Neuronal stem cell (in vitro differentiated cells): ENCODE measurements around the gene PRPF18.

Source experiments
- DNase-seq: peaks from one replicate; pipeline ENCODE4 v3.0.0-alpha.2; 2013; ENCODE audit warnings: low spot score
- H2AFZ ChIP-seq: one replicate; pipeline ENCODE4 v1.6.1; 2013; ENCODE audit warnings: mild to moderate bottlenecking, low read length, inconsistent platforms
- H2AK5ac ChIP-seq: 2 replicates; pipeline ENCODE4 v1.6.1; 2013; ENCODE audit warnings: low read depth, mild to moderate bottlenecking, inconsistent platforms, low read length, moderate library complexity, mixed read lengths
- H2BK120ac ChIP-seq: 2 replicates; pipeline ENCODE4 v1.6.1; 2013; ENCODE audit warnings: low read depth, mild to moderate bottlenecking, inconsistent platforms, low read length, moderate library complexity, mixed read lengths
- H2BK12ac ChIP-seq: one replicate; pipeline ENCODE4 v1.6.1; 2013; ENCODE audit warnings: low read length, inconsistent platforms
- H2BK15ac ChIP-seq: 2 replicates; pipeline ENCODE4 v1.6.1; 2013; ENCODE audit warnings: mild to moderate bottlenecking, low read length, inconsistent platforms, mixed read lengths
- H2BK5ac ChIP-seq: one replicate; pipeline ENCODE4 v1.6.1; 2013; ENCODE audit warnings: inconsistent platforms, mild to moderate bottlenecking, low read length, moderate library complexity
- H3K14ac ChIP-seq: one replicate; pipeline ENCODE4 v1.6.1; 2013; ENCODE audit warnings: low read length, inconsistent platforms
- H3K18ac ChIP-seq: 2 replicates; pipeline ENCODE4 v1.6.1; 2013; ENCODE audit warnings: low read length, inconsistent platforms
- H3K23ac ChIP-seq: 2 replicates; pipeline ENCODE4 v1.6.1; 2013; ENCODE audit warnings: low read depth, mild to moderate bottlenecking, mixed read lengths, low read length, inconsistent platforms; ENCODE audit not compliant: poor library complexity
- H3K27ac ChIP-seq: replicated peaks from 3 replicates; pipeline ENCODE4 v1.5.1; 2013; ENCODE audit warnings: low read length, inconsistent platforms
- H3K27me3 ChIP-seq, 3 experiments: 2 replicates each; pipeline ENCODE4 v1.6.1; 2013; ENCODE audit warnings: low read length in 3 of 3, mild to moderate bottlenecking in 2 of 3, inconsistent platforms in 1 of 3, low read depth in 1 of 3, mixed read lengths in 1 of 3, moderate library complexity in 1 of 3; ENCODE audit not compliant: control insufficient read depth in 3 of 3, insufficient read depth in 3 of 3
- H3K36me3 ChIP-seq, 2 donors: replicated peaks in 1 of 2; 2 replicates each; pipeline ENCODE4 v1.6.1; 2013; ENCODE audit warnings: low read length in 2 of 2; ENCODE audit not compliant: control insufficient read depth in 2 of 2, insufficient read depth in 2 of 2
- H3K4ac ChIP-seq: 2 replicates; pipeline ENCODE4 v1.6.1; 2013; ENCODE audit warnings: inconsistent platforms, mild to moderate bottlenecking, low read length, moderate library complexity
- H3K4me1 ChIP-seq, 2 donors: 1 replicate in 1 of 2; 2 replicates in 1 of 2; pipeline ENCODE4 v1.6.1; 2013; ENCODE audit warnings: low read length in 2 of 2, low read depth in 1 of 2; ENCODE audit not compliant: control insufficient read depth in 2 of 2, insufficient read depth in 1 of 2
- H3K4me2 ChIP-seq: one replicate; pipeline ENCODE4 v1.6.1; 2013; ENCODE audit warnings: mild to moderate bottlenecking, low read length, inconsistent platforms; ENCODE audit not compliant: insufficient read depth, poor library complexity, severe bottlenecking
- H3K4me3 ChIP-seq, 2 donors: 2 replicates each; pipeline ENCODE4 v1.5.1; 2013; ENCODE audit warnings: low read length in 2 of 2, mild to moderate bottlenecking in 2 of 2, inconsistent platforms in 1 of 2, moderate library complexity in 1 of 2
- H3K79me1 ChIP-seq: one replicate; pipeline ENCODE4 v1.6.1; 2013; ENCODE audit warnings: low read depth, mild to moderate bottlenecking, inconsistent platforms, low read length, moderate library complexity
- H3K9ac ChIP-seq: one replicate; pipeline ENCODE4 v1.6.1; 2013; ENCODE audit warnings: mild to moderate bottlenecking, low read depth, low read length, inconsistent platforms; ENCODE audit not compliant: poor library complexity
- H3K9me3 ChIP-seq, 2 donors: replicated peaks in 1 of 2; 2 replicates each; pipeline versions ENCODE3 to v1.6.1; 2013; ENCODE audit warnings: low read length in 2 of 2, mild to moderate bottlenecking in 2 of 2, inconsistent platforms in 1 of 2, low read depth in 1 of 2, mixed read lengths in 1 of 2, moderate library complexity in 1 of 2; ENCODE audit not compliant: control insufficient read depth in 2 of 2, insufficient read depth in 1 of 2
- H4K8ac ChIP-seq: one replicate; pipeline ENCODE4 v1.6.1; 2013; ENCODE audit warnings: low read depth, mild to moderate bottlenecking, inconsistent platforms, low read length, moderate library complexity
- H4K91ac ChIP-seq: one replicate; pipeline ENCODE4 v1.6.1; 2013; ENCODE audit warnings: low read length, low read depth, mild to moderate bottlenecking, inconsistent platforms; ENCODE audit not compliant: poor library complexity
- WGBS, 2 donors: extraction: QIAGEN DNeasy Blood & Tissue Kit; methylation state at CpG; one replicate each; pipeline ENCODE4 v1.1.7; 2013; ENCODE audit warnings: missing lambda C conversion rate in 2 of 2, mixed read lengths in 1 of 2; ENCODE audit not compliant: insufficient read length in 2 of 2, insufficient replicate concordance in 1 of 2; ENCODE audit errors: extremely low coverage in 2 of 2; 5-methylcytosine and 5-hydroxymethylcytosine counted together

Gene PRPF18

GRCh38 chr10:13555884-13556510, 30.8 kb upstream of the PRPF18 start:
- Histone ChIP-seq H3K4me2 (no peak overlapping the region), H2AK5ac (no peak overlapping the region), H4K91ac (no peak overlapping the region), H2BK12ac (no peak overlapping the region), H3K36me3 (no peaks in the 10 kb centered on the region), H3K27me3 (no peaks in the 10 kb centered on the region), H3K4me1 (peaks cover 2 to 8% of the 10 kb centered on the region in 2 donors), H3K9ac (no peak overlapping the region), H2BK5ac (no peak overlapping the region), H3K18ac (no peak overlapping the region), H3K23ac (no peak overlapping the region), H2BK120ac (no peak overlapping the region), H3K9me3 (peaks cover 0 to 3% of the 10 kb centered on the region in 2 donors), H3K79me1 (no peaks in the 10 kb centered on the region), H3K14ac (no peak overlapping the region), H4K8ac (no peak overlapping the region), H3K27ac (no peak overlapping the region), H3K4ac (no peak overlapping the region), H2BK15ac (no peak overlapping the region), H2AFZ (no peak overlapping the region), H3K4me3 (no peak overlapping the region)
- no peak for DNase-seq
- WGBS, 2 donors: no CpG with 5 or more reads among the region's 2 CpGs

- H4K91ac ChIP-seq: no peak overlapping the region
- no peak for DNase-seq
- H3K4me1 ChIP-seq: peaks cover 2 to 8% of the 10 kb centered on the region in 2 donors
- no peak overlapping the region for H2AFZ ChIP-seq
- H2BK15ac ChIP-seq: no peak overlapping the region
- no peak overlapping the region for H3K9ac ChIP-seq
- no peak overlapping the region for H2BK120ac ChIP-seq
- H3K14ac ChIP-seq: no peak overlapping the region
- H4K8ac ChIP-seq: no peak overlapping the region
- no peak overlapping the region for H3K27ac ChIP-seq
- no peak overlapping the region for H3K4me3 ChIP-seq
- no peak overlapping the region for H2AK5ac ChIP-seq
- no peak overlapping the region for H2BK5ac ChIP-seq
- no peaks in the 10 kb centered on the region for H3K27me3 ChIP-seq
- H3K4me2 ChIP-seq: no peak overlapping the region
- H3K36me3 ChIP-seq: no peaks in the 10 kb centered on the region
- no CpG with 5 or more reads among the region's 2 CpGs for WGBS, 2 donors
- H3K79me1 ChIP-seq: no peaks in the 10 kb centered on the region
- no peak overlapping the region for H3K18ac ChIP-seq
- peaks cover 4 to 9% of the 10 kb centered on the region in 2 donors for H3K9me3 ChIP-seq
- no peak overlapping the region for H3K23ac ChIP-seq
- H3K4ac ChIP-seq: no peak overlapping the region
- H2BK12ac ChIP-seq: no peak overlapping the region
Measured at GRCh38 chr10:13559124-13559700, 27.6 kb upstream of the PRPF18 start.

- Histone ChIP-seq H3K4me1 (peaks cover 2 to 8% of the 10 kb centered on the region in 2 donors), H2BK12ac (no peak overlapping the region), H3K4ac (no peak overlapping the region), H3K14ac (no peak overlapping the region), H3K36me3 (no peaks in the 10 kb centered on the region), H3K79me1 (no peaks in the 10 kb centered on the region), H3K27me3 (no peaks in the 10 kb centered on the region), H2BK5ac (no peak overlapping the region), H3K18ac (no peak overlapping the region), H2AFZ (no peak overlapping the region), H3K4me3 (no peak overlapping the region), H2BK15ac (no peak overlapping the region), H3K9me3 (peaks cover 6 to 12% of the 10 kb centered on the region in 2 donors), H2BK120ac (no peak overlapping the region), H3K9ac (no peak overlapping the region), H3K23ac (no peak overlapping the region), H3K27ac (no peak overlapping the region), H3K4me2 (no peak overlapping the region), H4K91ac (no peak overlapping the region), H4K8ac (no peak overlapping the region), H2AK5ac (no peak overlapping the region)
- no peak for DNase-seq
Measured at GRCh38 chr10:13560597-13560996, 26.2 kb upstream of the PRPF18 start.

- no peak overlapping the region for H3K23ac ChIP-seq
- peaks cover 7 to 8% of the 10 kb centered on the region in 2 donors for H3K9me3 ChIP-seq
- H2BK12ac ChIP-seq: no peak overlapping the region
- no peaks in the 10 kb centered on the region for H3K79me1 ChIP-seq
- no CpG with 5 or more reads among the region's 11 CpGs for WGBS, 2 donors
- H2AFZ ChIP-seq: no peak overlapping the region
- H4K91ac ChIP-seq: no peak overlapping the region
- H3K14ac ChIP-seq: no peak overlapping the region
- no peak overlapping the region for H2AK5ac ChIP-seq
- H3K4me3 ChIP-seq: no peak overlapping the region
- H3K4me1 ChIP-seq: no peaks in the 10 kb centered on the region
- no peak overlapping the region for H2BK15ac ChIP-seq
- no peak for DNase-seq
- H4K8ac ChIP-seq: no peak overlapping the region
- no peak overlapping the region for H2BK120ac ChIP-seq
- no peaks in the 10 kb centered on the region for H3K36me3 ChIP-seq
- H3K27me3 ChIP-seq: no peaks in the 10 kb centered on the region
- no peak overlapping the region for H3K4me2 ChIP-seq
- H2BK5ac ChIP-seq: no peak overlapping the region
- no peak overlapping the region for H3K18ac ChIP-seq
- no peak overlapping the region for H3K4ac ChIP-seq
- H3K27ac ChIP-seq: no peak overlapping the region
- H3K9ac ChIP-seq: no peak overlapping the region
Measured at GRCh38 chr10:13563481-13564445, 23.0 kb upstream of the PRPF18 start.
